ENCODE data around the gene MAP3K5.
"Not testable (repeated sequence)": the region's sequence is repeated elsewhere in the genome, so short reads cannot be mapped to it uniquely, and the experiment has no call there.

MAP3K5 gene

DNA sequence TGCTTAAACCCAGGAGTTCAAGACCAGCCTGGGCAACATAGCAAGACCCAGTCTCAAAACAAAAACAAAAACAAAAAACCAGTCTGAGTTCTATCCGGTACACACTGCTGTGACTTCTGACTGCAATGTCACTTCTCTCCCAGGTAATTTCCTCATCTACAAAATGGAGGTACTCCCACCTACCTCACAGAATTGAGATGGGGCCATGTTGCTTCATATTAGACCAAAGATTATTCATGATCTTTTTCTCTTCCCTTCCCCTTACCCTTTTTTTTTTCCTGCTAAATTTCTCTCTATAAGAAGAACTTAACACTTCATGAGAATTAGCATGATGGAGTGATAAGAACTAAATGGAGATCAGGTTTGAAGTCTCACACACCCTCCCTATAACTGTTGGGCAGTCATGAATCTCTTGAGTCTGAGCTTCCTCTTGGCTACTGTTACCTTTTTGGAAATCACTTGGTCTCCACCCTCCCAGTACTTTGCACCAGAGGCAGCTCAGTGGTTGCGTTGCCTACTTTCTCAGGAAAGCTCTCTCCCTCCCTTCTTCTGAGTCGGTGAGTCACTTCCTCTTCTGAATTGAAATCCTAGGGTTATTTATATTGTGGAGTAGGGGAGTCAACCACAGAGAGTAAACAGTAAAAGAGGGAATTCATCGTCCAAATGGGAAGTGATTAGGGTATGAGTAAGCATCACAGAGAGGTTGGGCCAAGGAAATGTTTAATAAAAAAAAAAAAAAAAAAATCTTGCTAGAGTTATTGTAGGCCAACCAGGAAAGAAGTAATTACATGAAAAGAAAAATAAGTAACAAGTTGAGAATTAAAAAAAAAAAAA, 182.2 kb downstream of the MAP3K5 start:
- peak; percentile 96 for DNase-seq (ENCODE audit: low read depth in 2 of 2)

GRCh38 chr6:136608991-136609390, 183.3 kb downstream of the MAP3K5 start:
- DNase-seq (ENCODE audit: low read depth in 2 of 2), result peak; percentile 59 to 62

GRCh38 chr6:136607932-136608772, 184.1 kb downstream of the MAP3K5 start:
- DNase-seq (ENCODE audit: low read depth in 2 of 2), result no peak

GRCh38 chr6:136607204-136607931, 184.9 kb downstream of the MAP3K5 start:
- no peak for DNase-seq (ENCODE audit: low read depth in 2 of 2)

DNA sequence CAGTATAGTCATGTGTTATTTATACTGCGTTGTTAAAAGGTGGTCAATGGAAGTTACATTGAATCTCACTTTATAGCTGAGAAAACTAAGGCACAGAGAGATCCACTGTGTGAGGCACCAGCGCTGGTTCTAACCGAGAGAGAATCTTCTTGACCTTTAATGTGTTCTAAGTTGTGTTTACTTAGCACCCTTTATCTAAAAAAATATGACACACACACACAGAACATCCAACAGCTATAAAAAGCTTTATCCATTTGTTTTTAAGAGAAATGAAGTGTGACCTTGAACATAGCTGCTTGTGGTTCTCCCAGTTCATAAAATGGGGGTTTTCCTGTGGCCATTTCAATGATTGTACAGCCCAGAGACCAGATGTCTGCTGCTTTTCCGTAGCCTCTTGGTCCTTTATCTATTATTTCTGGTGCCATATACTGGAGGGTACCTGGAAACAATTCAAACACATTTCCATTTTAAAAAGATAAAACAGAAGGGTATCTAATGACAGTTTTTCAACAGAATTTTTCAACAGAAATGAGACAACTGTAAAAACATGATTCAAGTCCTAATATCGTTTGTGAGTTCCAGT, 187.3 kb downstream of the MAP3K5 start:
- DNase-seq (ENCODE audit: low read depth in 2 of 2), result no peak

GRCh38 chr6:136604328-136604825, 187.9 kb downstream of the MAP3K5 start:
- no peak for DNase-seq (ENCODE audit: low read depth in 2 of 2)

DNA sequence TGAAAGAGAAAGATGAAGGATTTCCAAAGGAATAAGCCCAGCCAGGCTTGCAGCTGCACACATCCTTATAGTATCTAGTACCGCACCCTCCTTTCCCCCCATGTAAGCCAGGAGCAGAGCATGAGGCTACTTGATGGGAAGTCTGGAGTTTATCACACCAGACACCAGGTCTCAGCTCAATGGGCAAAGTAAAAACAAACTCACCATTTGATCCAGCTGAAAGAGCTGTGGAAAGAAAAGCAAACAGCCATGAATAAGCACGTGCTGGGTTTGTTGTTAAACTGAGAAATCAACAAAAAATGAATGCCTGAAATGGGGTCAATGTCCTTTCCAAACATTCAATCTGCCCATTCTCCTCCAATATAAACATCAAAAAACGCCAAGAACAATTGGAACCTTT, 191.5 kb downstream of the MAP3K5 start:
- DNase-seq (ENCODE audit: low read depth in 2 of 2), result no peak

DNA sequence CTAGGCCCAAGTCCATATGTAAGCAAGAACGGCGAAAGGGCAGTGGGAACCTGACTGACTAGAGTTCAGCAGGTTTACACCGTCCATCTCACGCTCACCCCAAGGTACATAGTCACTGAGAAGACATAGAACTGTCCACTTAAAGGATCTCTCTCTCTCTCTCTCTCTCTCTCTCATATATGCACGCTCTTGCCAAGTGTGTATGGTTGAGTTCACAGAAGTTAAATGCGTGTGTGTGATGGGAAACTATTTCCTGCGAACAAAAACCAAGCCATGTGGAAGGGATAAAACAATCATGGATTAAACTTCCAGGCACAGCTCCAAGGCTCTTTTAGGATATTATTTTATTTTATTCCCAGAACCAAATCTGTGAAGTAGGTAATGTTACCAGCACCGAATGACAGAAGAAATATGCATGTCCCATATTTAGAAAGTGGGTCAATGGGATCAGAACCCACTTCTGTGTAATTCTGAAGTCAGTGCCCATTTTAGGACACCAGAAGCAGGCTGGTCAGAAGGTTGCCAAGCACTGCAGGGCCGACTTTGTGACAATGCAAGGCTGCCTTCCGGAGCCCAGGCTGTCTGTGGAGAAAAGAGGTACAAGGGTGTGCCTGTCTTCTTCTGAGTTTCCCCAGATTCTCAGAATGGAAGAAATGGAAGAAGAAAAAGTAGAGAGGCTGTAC, 192.8 kb downstream of the MAP3K5 start:
- peak; percentile 58 to 72 for DNase-seq (ENCODE audit: low read depth in 2 of 2)

DNA sequence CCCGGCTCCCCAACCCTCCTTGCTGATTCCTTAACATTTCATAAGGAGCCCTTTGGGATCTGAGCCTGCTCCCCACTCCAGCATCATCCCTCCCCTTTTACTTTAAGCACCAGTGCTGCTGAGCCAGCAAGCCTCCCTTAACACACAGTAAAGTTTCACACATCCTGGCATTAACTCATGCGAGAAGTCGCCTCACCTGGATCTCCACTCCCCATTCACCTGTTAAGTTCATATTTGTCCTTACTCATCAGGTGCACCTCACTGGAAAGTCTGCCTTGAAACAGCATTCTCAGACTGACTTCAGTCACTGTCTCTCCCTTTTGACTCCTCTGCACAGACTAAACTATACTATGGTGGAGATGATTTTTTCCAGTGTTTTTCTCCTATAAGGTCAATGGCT, 194.2 kb downstream of the MAP3K5 start:
- DNase-seq (ENCODE audit: low read depth in 2 of 2), result no peak

DNA sequence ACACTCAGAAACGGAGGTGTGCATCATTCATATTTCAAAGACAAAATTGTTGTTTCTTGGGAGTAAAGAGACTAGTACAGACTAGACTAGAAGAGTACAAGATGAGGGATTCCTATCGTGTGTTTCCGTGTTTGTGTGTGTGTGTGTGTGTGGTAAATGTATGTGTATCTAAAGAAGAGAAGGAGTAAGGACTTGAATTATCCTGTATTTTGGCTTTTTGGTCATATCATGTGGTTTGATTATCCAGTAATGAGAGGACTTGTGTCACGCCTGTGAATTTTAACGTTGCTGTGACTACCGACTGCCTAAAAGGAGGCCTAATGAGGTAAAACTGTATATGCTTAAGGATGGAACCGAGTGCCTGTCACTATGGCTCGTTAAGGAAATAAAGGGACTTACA, 197.6 kb downstream of the MAP3K5 start:
- no peak for DNase-seq (ENCODE audit: low read depth in 2 of 2)

DNA sequence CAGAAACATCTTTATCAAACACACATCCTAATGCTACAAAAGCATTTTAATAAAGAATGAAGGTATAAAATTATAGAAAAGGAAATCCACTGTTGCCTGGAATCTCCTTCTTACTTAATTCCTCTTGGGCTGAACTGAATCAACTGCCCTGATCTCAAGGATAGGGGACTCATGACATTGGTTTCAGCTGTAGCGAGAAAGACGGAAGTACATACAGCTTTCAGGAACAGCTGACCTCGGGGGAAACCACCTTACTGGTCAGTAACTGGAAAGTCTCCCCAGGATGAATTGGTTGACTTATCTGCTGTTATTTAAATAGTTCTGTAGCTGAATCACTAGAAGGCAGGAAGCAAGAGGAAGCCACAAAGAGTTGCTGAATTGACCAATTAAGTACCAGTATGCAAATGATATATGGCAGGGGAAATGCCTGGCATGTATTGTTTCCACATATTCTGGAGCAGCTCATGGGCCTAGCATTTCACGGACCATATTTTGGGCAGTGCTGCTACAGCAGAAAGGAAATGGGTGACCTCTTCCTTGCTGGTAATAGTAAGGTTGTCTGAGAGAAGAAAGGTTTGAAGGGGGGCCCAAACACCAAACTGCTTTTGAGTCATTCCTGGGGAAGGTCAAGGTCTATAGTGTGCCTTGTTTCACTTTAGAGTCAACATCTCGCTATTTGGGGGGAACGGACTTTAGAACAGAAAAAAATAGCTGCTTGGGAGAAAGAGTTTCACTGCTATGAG, 198.4 kb downstream of the MAP3K5 start:
- peak; percentile 83 to 90 for DNase-seq (ENCODE audit: low read depth in 2 of 2)

DNA sequence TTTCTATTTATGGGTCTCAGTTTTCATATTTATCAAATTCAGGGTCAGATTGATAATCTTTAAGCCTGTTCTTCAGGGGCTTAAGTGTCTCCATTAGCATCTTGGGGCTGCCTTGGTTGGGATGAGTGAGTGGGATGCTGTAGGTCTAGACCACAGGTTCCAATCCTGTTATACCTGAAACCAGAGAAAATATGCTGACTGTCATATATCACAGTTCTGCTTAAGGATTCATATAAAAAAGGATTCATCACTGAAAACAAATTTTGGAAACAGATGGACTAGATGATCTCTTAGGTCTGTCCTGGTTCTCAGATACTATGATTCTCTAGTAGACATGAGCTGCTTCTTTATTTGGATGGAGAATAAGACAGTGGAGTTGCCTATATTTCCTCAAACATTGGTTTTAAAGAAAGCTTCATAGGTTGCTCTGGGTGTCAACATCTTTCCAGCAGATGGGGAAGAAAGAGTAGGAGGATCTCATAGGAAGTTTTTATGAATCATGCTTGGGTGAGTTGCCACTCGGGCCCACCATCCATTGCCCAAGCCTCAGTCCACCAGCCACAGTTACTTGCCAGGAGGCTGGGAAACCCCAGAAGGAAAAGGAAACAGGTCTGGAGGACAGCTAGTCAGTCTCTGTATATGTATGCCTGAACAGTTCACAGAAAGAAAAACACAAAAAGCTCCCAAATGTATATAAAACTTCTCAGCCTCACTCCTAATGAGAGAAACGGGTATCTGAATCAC, 199.2 kb downstream of the MAP3K5 start:
- DNase-seq (ENCODE audit: low read depth in 2 of 2), result no peak

GRCh38 chr6:136591617-136592016, 200.7 kb downstream of the MAP3K5 start:
- no peak for DNase-seq (ENCODE audit: low read depth in 2 of 2)

GRCh38 chr6:136590846-136591245, 201.4 kb downstream of the MAP3K5 start:
- not testable (repeated sequence) for DNase-seq (ENCODE audit: low read depth in 2 of 2)

DNA sequence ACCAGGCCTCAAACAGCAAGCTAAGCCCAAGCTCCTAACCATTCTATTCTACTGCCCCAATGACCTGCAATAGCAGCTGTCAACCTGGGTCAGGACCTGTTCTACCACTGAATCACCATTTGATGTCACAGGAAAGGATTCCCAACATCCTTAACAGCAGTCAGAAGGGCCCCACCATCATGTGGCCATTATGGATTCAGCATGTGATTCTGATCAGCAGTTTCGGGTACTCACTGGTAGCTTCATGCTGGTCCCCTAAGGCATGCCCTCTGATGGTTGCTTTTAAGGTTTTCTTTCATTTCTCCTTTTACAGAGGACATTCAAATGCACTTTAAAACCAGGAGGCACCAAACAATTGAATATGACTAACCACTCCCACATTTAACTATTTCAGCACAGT, 204.8 kb downstream of the MAP3K5 start:
- DNase-seq (ENCODE audit: low read depth in 2 of 2), result no peak

- peak; percentile 72 to 79 for DNase-seq (ENCODE audit: low read depth in 2 of 2)
Measured at GRCh38 chr6:136586295-136586694, 206.0 kb downstream of the MAP3K5 start.

DNA sequence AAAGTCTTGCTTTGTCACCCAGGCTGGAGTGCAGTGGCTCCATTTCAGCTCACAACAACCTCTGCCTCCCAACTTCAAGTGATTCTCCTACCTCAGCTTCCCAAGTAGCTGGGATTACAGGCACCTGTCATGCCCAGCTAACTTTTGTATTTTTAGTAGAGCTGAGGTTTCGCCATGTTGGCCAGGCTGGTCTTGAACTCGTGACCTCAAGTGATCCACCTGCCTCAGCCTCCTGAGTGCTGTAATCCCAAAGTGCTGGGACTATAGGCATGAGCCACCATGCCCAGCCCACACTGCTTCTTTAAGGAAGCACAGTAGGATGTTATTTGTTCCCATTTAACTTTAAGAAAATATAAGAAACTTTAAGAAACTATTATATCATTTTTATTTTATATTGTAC, 206.8 kb downstream of the MAP3K5 start:
- not testable (repeated sequence) for DNase-seq (ENCODE audit: low read depth in 2 of 2)

DNA sequence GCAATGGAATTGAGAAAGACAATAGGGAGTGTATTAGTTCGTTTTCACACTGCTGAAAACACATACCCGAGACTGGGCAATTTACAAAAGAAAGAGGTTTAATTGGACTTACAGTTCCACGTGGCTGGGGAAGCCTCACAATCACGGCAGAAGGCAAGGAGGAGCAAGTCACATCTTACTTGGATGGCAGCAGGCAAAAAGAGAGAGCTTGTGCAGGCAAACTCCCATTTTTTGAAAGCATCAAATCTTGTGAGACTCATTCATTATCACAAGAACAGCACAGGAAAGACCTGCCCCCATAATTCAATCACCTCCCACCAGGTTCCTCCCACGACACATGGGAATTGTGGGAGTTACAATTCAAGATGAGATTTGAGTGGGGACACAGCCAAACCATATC, 208.0 kb downstream of the MAP3K5 start:
- not testable (repeated sequence) for DNase-seq (ENCODE audit: low read depth in 2 of 2)

- peak; percentile 38 to 65 for DNase-seq (ENCODE audit: low read depth in 2 of 2)
Measured at GRCh38 chr6:136582711-136583471, 209.4 kb downstream of the MAP3K5 start.
